Right atrium auricular region (tissue), 2 donors: Measurements from ENCODE around the gene SMYD1. TPM values are rescaled to one million over a fixed set of nuclear protein-coding genes. Genes with fewer than 3 reads are reported as not detected.

Experiments
- DNase-seq: peaks from one replicate; pipeline ENCODE4 v3.0.0-alpha.2; 2019; ENCODE audit warnings: low spot score
- H3K27ac ChIP-seq, 2 donors: fragments of 200-600 bp; sonication (generic); 1 replicate in 1 of 2; 2 replicates in 1 of 2; pipeline ENCODE4 v1.5.1; 2016 to 2019
- H3K27me3 ChIP-seq, 2 donors: fragments of 200-600 bp; sonication (generic); one replicate each; pipeline versions ENCODE4 v1.5.1 to v1.6.0; 2017 to 2019
- H3K36me3 ChIP-seq: fragments of 200-600 bp; sonication (generic); one replicate; pipeline ENCODE4 v1.5.1; 2016
- H3K4me1 ChIP-seq, 2 donors: fragments of 200-600 bp; sonication (generic); one replicate each; pipeline versions ENCODE4 v1.5.1 to v1.6.0; 2017 to 2019
- H3K4me3 ChIP-seq, 2 donors: fragments of 200-600 bp; sonication (generic); 1 replicate in 1 of 2; 2 replicates in 1 of 2; pipeline ENCODE4 v1.5.1; 2017 to 2019; ENCODE audit warnings: mild to moderate bottlenecking in 1 of 2, moderate library complexity in 1 of 2
- H3K9me3 ChIP-seq, 2 donors: fragments of 200-600 bp; sonication (generic); one replicate each; pipeline ENCODE4 v1.5.1; 2019
- CTCF ChIP-seq, 2 donors: fragments of 200-600 bp; sonication (generic); IDR thresholded peaks; one replicate each; pipeline ENCODE4 v1.5.1; 2019; ENCODE audit warnings: antibody characterized with exemption in 2 of 2
- total RNA-seq, 2 donors: library from RNA; depleted of rRNA; stranded (reverse); fragments of >200 nt; gene quantifications; one replicate each; pipeline ENCODE4 v1.1.0, GENCODE V29; 2016

The SMYD1 gene
- total RNA-seq, 2 donors from 2014 or later, result 74.8 to 179 TPM

GRCh38 chr2:88058191-88058590 is 9.4 kb upstream of the SMYD1 start:
- H3K36me3 ChIP-seq, result no peaks in the 10 kb centered on the region
- no peaks in the 10 kb centered on the region for H3K27me3 ChIP-seq
- H3K27ac ChIP-seq, result no peak overlapping the region
- peaks cover 0 to 21% of the 10 kb centered on the region in 2 donors for H3K4me1 ChIP-seq
- DNase-seq, result no peak
- no peaks in the 10 kb centered on the region for H3K9me3 ChIP-seq
- no peak for TF ChIP-seq CTCF (IDR thresholded peaks at IDR 0.05)
- no peak overlapping the region for H3K4me3 ChIP-seq

GRCh38 chr2:88059979-88060906 is 7.4 kb upstream of the SMYD1 start:
- TF ChIP-seq CTCF (IDR thresholded peaks at IDR 0.05), result peak; percentile 75 to 85
- Histone ChIP-seq H3K27me3 (no peaks in the 10 kb centered on the region), H3K4me1 (peaks cover 0 to 5% of the 10 kb centered on the region in 2 donors), H3K36me3 (no peaks in the 10 kb centered on the region), H3K4me3 (no peak overlapping the region), H3K27ac (no peak overlapping the region), H3K9me3 (no peaks in the 10 kb centered on the region)
- DNase-seq, result peak; percentile 38

- Histone ChIP-seq H3K27me3 (no peaks in the 10 kb centered on the region), H3K9me3 (no peaks in the 10 kb centered on the region), H3K27ac (no peak overlapping the region), H3K4me1 (peaks cover 0 to 4% of the 10 kb centered on the region in 2 donors), H3K4me3 (no peak overlapping the region), H3K36me3 (no peaks in the 10 kb centered on the region)
- no peak for DNase-seq
- no peak for TF ChIP-seq CTCF (IDR thresholded peaks at IDR 0.05)
These were observed 6.7 kb upstream of the SMYD1 start for GRCh38 chr2:88060907-88061275.

- no peaks in the 10 kb centered on the region for H3K27me3 ChIP-seq
- no peak for DNase-seq
- no peaks in the 10 kb centered on the region for H3K36me3 ChIP-seq
- H3K27ac ChIP-seq, result no peak overlapping the region
- TF ChIP-seq CTCF (IDR thresholded peaks at IDR 0.05), result no peak
- peaks cover 0 to under 1% of the 10 kb centered on the region in 2 donors for H3K4me1 ChIP-seq
- no peak overlapping the region for H3K4me3 ChIP-seq
- no peaks in the 10 kb centered on the region for H3K9me3 ChIP-seq
These were observed 6.3 kb upstream of the SMYD1 start for GRCh38 chr2:88061295-88061694.

GRCh38 chr2:88066543-88066942 is 1.1 kb upstream of the SMYD1 start:
- H3K36me3 ChIP-seq, result no peaks in the 10 kb centered on the region
- H3K9me3 ChIP-seq, result no peaks in the 10 kb centered on the region
- TF ChIP-seq CTCF (IDR thresholded peaks at IDR 0.05), result no peak
- no peak for DNase-seq
- no peaks in the 10 kb centered on the region for H3K4me1 ChIP-seq
- H3K4me3 ChIP-seq, result no peak overlapping the region
- no peaks in the 10 kb centered on the region for H3K27me3 ChIP-seq
- H3K27ac ChIP-seq, result peak overlapping the region; percentile 74 to 95
